ENCODE data around the gene PPIF.

Gene PPIF

DNA sequence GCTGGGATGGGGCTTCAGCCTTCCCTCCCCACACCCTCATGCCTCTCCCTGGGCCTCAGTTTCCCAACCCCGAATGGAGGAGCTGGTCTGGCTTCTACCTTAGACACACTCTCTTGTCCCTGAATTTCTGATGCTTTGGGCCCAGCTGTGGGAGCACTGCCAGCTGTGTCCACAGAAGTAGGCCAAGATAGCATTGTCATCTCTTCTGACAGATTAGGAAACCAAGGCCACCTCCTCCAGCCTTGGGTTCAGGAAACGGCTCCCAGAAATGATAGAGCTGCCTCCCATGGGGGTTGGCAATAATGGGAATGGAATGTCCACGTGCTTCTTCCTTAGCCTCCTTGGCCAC, 1.3 kb downstream of the PPIF start:
- H3K27ac ChIP-seq (ENCODE audit: low read depth, low read length), result no peak overlapping the region
- peak overlapping the region; percentile 60 to 73 for H3K9ac ChIP-seq (ENCODE audit: low read depth in 1 of 2, low read length in 2 of 2)
- no peaks in the 10 kb centered on the region for H3K9me3 ChIP-seq (ENCODE audit: control insufficient read depth in 1 of 2, low read length in 2 of 2)
- peaks cover 39 to 44% of the 10 kb centered on the region in 2 donors for H3K36me3 ChIP-seq (ENCODE audit: control insufficient read depth in 1 of 2, insufficient read depth in 2 of 2, low read length in 2 of 2)
- no peaks in the 10 kb centered on the region for H3K27me3 ChIP-seq (ENCODE audit: control insufficient read depth in 1 of 2, insufficient read depth in 2 of 2, low read length in 2 of 2)
- H3K4me3 ChIP-seq (ENCODE audit: low read depth in 1 of 2, low read length in 2 of 2), result peak overlapping the region; percentile 72 to 77
- peaks cover 21 to 29% of the 10 kb centered on the region in 2 donors for H3K4me1 ChIP-seq (ENCODE audit: control insufficient read depth in 1 of 2, insufficient read depth in 2 of 2, low read length in 2 of 2)

DNA sequence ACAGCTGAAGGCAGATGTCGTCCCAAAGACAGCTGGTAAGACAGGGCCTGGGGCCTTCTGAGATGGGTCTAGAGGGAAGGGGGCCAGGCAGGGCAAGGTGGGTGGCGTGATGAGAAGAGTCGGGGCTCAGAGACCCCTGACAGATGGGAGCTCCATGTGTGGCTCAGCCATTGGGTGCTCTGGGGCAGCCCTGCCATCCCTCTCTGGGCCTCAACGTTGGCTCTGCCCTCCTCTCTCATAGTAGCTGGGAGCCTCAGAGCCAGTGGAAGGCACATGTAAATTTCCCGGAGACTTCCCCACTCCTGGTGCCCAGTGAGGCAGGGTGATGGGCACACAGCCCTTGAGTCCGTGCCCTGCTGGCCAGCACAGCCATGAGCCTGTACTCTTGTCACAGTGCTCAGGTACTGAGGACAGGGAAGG, 1.8 kb downstream of the PPIF start:
- no peak overlapping the region for H3K27ac ChIP-seq (ENCODE audit: low read depth, low read length)
- peaks cover 21 to 29% of the 10 kb centered on the region in 2 donors for H3K4me1 ChIP-seq (ENCODE audit: control insufficient read depth in 1 of 2, insufficient read depth in 2 of 2, low read length in 2 of 2)
- H3K9ac ChIP-seq (ENCODE audit: low read depth in 1 of 2, low read length in 2 of 2), result peak overlapping the region in 1 of 2 donors; percentile 73
- H3K9me3 ChIP-seq (ENCODE audit: control insufficient read depth in 1 of 2, low read length in 2 of 2), result no peaks in the 10 kb centered on the region
- H3K36me3 ChIP-seq (ENCODE audit: control insufficient read depth in 1 of 2, insufficient read depth in 2 of 2, low read length in 2 of 2), result peaks cover 43 to 48% of the 10 kb centered on the region in 2 donors
- H3K4me3 ChIP-seq (ENCODE audit: low read depth in 1 of 2, low read length in 2 of 2), result peak overlapping the region; percentile 72 to 77
- H3K27me3 ChIP-seq (ENCODE audit: control insufficient read depth in 1 of 2, insufficient read depth in 2 of 2, low read length in 2 of 2), result no peaks in the 10 kb centered on the region

DNA sequence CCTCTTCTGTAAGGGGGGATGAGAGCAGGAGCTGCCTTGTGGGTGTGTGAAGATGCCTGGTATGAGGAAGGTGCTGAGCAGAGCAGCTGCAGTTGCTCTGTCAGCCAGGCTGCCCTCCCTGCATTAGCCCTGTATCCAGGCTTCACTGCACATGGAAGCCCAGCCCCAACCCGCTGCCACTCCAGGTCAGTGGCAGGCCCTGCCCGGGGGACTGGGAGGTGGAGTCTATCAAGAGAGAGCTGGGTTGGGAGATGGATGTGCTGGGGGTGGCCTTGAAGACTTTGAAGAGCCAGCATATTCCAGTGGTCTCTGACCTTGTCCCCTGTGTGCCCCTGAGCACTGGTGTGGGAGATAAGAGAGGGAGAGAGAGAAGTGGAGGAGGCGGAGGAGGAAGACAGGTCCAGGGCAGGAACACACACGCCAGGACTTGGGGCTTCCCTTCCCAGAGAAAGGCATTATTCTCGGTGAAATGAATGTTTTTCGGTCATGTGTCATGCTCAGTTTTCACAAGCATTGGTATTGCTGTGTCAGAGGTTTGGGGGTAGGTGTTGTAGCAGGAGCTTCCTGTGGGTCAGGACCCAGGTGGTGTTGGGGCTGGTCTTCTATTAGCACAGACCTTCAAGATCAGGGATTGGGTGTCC, 2.6 kb downstream of the PPIF start:
- Histone ChIP-seq H3K9me3 (ENCODE audit: control insufficient read depth in 1 of 2, low read length in 2 of 2) (no peaks in the 10 kb centered on the region), H3K36me3 (ENCODE audit: control insufficient read depth in 1 of 2, insufficient read depth in 2 of 2, low read length in 2 of 2) (peaks cover 49 to 56% of the 10 kb centered on the region in 2 donors), H3K27ac (ENCODE audit: low read depth, low read length) (no peak overlapping the region), H3K4me3 (ENCODE audit: low read depth in 1 of 2, low read length in 2 of 2) (no peak overlapping the region), H3K27me3 (ENCODE audit: control insufficient read depth in 1 of 2, insufficient read depth in 2 of 2, low read length in 2 of 2) (no peaks in the 10 kb centered on the region), H3K9ac (ENCODE audit: low read depth in 1 of 2, low read length in 2 of 2) (peak overlapping the region in 1 of 2 donors; percentile 7), H3K4me1 (ENCODE audit: control insufficient read depth in 1 of 2, insufficient read depth in 2 of 2, low read length in 2 of 2) (peaks cover 21 to 29% of the 10 kb centered on the region in 2 donors)

GRCh38 chr10:79350407-79351154, 3.3 kb downstream of the PPIF start:
- Histone ChIP-seq H3K27ac (ENCODE audit: low read depth, low read length) (no peak overlapping the region), H3K4me3 (ENCODE audit: low read depth in 1 of 2, low read length in 2 of 2) (no peak overlapping the region), H3K27me3 (ENCODE audit: control insufficient read depth in 1 of 2, insufficient read depth in 2 of 2, low read length in 2 of 2) (no peaks in the 10 kb centered on the region), H3K9me3 (ENCODE audit: control insufficient read depth in 1 of 2, low read length in 2 of 2) (no peaks in the 10 kb centered on the region), H3K36me3 (ENCODE audit: control insufficient read depth in 1 of 2, insufficient read depth in 2 of 2, low read length in 2 of 2) (peaks cover 49 to 63% of the 10 kb centered on the region in 2 donors), H3K9ac (ENCODE audit: low read depth in 1 of 2, low read length in 2 of 2) (peak overlapping the region in 1 of 2 donors; percentile 7), H3K4me1 (ENCODE audit: control insufficient read depth in 1 of 2, insufficient read depth in 2 of 2, low read length in 2 of 2) (peaks cover 21 to 23% of the 10 kb centered on the region in 2 donors)

GRCh38 chr10:79351332-79351731, 4.1 kb downstream of the PPIF start:
- Histone ChIP-seq H3K27ac (ENCODE audit: low read depth, low read length) (no peak overlapping the region), H3K9me3 (ENCODE audit: control insufficient read depth in 1 of 2, low read length in 2 of 2) (no peaks in the 10 kb centered on the region), H3K9ac (ENCODE audit: low read depth in 1 of 2, low read length in 2 of 2) (no peak overlapping the region), H3K36me3 (ENCODE audit: control insufficient read depth in 1 of 2, insufficient read depth in 2 of 2, low read length in 2 of 2) (peaks cover 49 to 65% of the 10 kb centered on the region in 2 donors), H3K4me1 (ENCODE audit: control insufficient read depth in 1 of 2, insufficient read depth in 2 of 2, low read length in 2 of 2) (peaks cover 21 to 27% of the 10 kb centered on the region in 2 donors), H3K27me3 (ENCODE audit: control insufficient read depth in 1 of 2, insufficient read depth in 2 of 2, low read length in 2 of 2) (no peaks in the 10 kb centered on the region), H3K4me3 (ENCODE audit: low read depth in 1 of 2, low read length in 2 of 2) (no peak overlapping the region)

- Histone ChIP-seq H3K9ac (ENCODE audit: low read depth in 1 of 2, low read length in 2 of 2) (no peak overlapping the region), H3K9me3 (ENCODE audit: control insufficient read depth in 1 of 2, low read length in 2 of 2) (no peaks in the 10 kb centered on the region), H3K27me3 (ENCODE audit: control insufficient read depth in 1 of 2, insufficient read depth in 2 of 2, low read length in 2 of 2) (no peaks in the 10 kb centered on the region), H3K36me3 (ENCODE audit: control insufficient read depth in 1 of 2, insufficient read depth in 2 of 2, low read length in 2 of 2) (peaks cover 49 to 68% of the 10 kb centered on the region in 2 donors), H3K4me3 (ENCODE audit: low read depth in 1 of 2, low read length in 2 of 2) (no peak overlapping the region), H3K4me1 (ENCODE audit: control insufficient read depth in 1 of 2, insufficient read depth in 2 of 2, low read length in 2 of 2) (peaks cover 18 to 21% of the 10 kb centered on the region in 2 donors), H3K27ac (ENCODE audit: low read depth, low read length) (no peak overlapping the region)
Measured at GRCh38 chr10:79352035-79352877, 5.0 kb downstream of the PPIF start.

DNA sequence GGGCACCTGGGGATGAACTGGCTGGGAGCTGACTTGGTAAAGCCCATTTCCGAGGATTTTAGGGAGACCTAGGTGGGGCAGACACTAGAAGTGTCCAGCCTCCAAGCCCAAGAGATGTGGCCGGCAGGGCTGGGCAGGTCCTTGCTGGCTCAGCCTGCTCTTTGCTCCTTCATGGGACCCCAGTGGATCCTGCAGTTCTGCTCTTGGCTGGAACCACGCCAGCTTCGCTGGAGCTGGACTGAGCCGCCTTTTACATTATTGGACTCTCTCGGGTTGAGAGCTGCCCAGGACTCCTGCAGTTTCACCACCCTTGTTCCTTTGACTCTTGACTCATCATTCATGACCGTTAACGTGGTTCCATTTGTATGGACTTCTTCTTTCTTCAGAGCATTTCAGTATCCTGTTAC, 5.7 kb downstream of the PPIF start:
- Histone ChIP-seq H3K9me3 (ENCODE audit: control insufficient read depth in 1 of 2, low read length in 2 of 2) (no peaks in the 10 kb centered on the region), H3K36me3 (ENCODE audit: control insufficient read depth in 1 of 2, insufficient read depth in 2 of 2, low read length in 2 of 2) (peaks cover 49 to 68% of the 10 kb centered on the region in 2 donors), H3K4me3 (ENCODE audit: low read depth in 1 of 2, low read length in 2 of 2) (no peak overlapping the region), H3K27ac (ENCODE audit: low read depth, low read length) (no peak overlapping the region), H3K27me3 (ENCODE audit: control insufficient read depth in 1 of 2, insufficient read depth in 2 of 2, low read length in 2 of 2) (no peaks in the 10 kb centered on the region), H3K4me1 (ENCODE audit: control insufficient read depth in 1 of 2, insufficient read depth in 2 of 2, low read length in 2 of 2) (peaks cover 18 to 21% of the 10 kb centered on the region in 2 donors), H3K9ac (ENCODE audit: low read depth in 1 of 2, low read length in 2 of 2) (no peak overlapping the region)

- H3K4me3 ChIP-seq (ENCODE audit: low read depth in 1 of 2, low read length in 2 of 2), result no peak overlapping the region
- no peak overlapping the region for H3K9ac ChIP-seq (ENCODE audit: low read depth in 1 of 2, low read length in 2 of 2)
- H3K27me3 ChIP-seq (ENCODE audit: control insufficient read depth in 1 of 2, insufficient read depth in 2 of 2, low read length in 2 of 2), result no peaks in the 10 kb centered on the region
- H3K27ac ChIP-seq (ENCODE audit: low read depth, low read length), result no peak overlapping the region
- peaks cover 10 to 20% of the 10 kb centered on the region in 2 donors for H3K4me1 ChIP-seq (ENCODE audit: control insufficient read depth in 1 of 2, insufficient read depth in 2 of 2, low read length in 2 of 2)
- H3K9me3 ChIP-seq (ENCODE audit: control insufficient read depth in 1 of 2, low read length in 2 of 2), result no peaks in the 10 kb centered on the region
- peaks cover 49 to 68% of the 10 kb centered on the region in 2 donors for H3K36me3 ChIP-seq (ENCODE audit: control insufficient read depth in 1 of 2, insufficient read depth in 2 of 2, low read length in 2 of 2)
Measured at GRCh38 chr10:79353726-79354125, 6.5 kb downstream of the PPIF start.

GRCh38 chr10:79354141-79354540, 6.9 kb downstream of the PPIF start:
- Histone ChIP-seq H3K9ac (ENCODE audit: low read depth in 1 of 2, low read length in 2 of 2) (no peak overlapping the region), H3K27me3 (ENCODE audit: control insufficient read depth in 1 of 2, insufficient read depth in 2 of 2, low read length in 2 of 2) (no peaks in the 10 kb centered on the region), H3K4me3 (ENCODE audit: low read depth in 1 of 2, low read length in 2 of 2) (no peak overlapping the region), H3K36me3 (ENCODE audit: control insufficient read depth in 1 of 2, insufficient read depth in 2 of 2, low read length in 2 of 2) (peaks cover 46 to 67% of the 10 kb centered on the region in 2 donors), H3K4me1 (ENCODE audit: control insufficient read depth in 1 of 2, insufficient read depth in 2 of 2, low read length in 2 of 2) (peaks cover 6 to 16% of the 10 kb centered on the region in 2 donors), H3K27ac (ENCODE audit: low read depth, low read length) (no peak overlapping the region), H3K9me3 (ENCODE audit: control insufficient read depth in 1 of 2, low read length in 2 of 2) (no peaks in the 10 kb centered on the region)

GRCh38 chr10:79354615-79355014, 7.3 kb downstream of the PPIF start:
- peaks cover 1 to 12% of the 10 kb centered on the region in 2 donors for H3K4me1 ChIP-seq (ENCODE audit: control insufficient read depth in 1 of 2, insufficient read depth in 2 of 2, low read length in 2 of 2)
- H3K36me3 ChIP-seq (ENCODE audit: control insufficient read depth in 1 of 2, insufficient read depth in 2 of 2, low read length in 2 of 2), result peaks cover 41 to 63% of the 10 kb centered on the region in 2 donors
- H3K4me3 ChIP-seq (ENCODE audit: low read depth in 1 of 2, low read length in 2 of 2), result no peak overlapping the region
- no peak overlapping the region for H3K27ac ChIP-seq (ENCODE audit: low read depth, low read length)
- no peak overlapping the region for H3K9ac ChIP-seq (ENCODE audit: low read depth in 1 of 2, low read length in 2 of 2)
- H3K27me3 ChIP-seq (ENCODE audit: control insufficient read depth in 1 of 2, insufficient read depth in 2 of 2, low read length in 2 of 2), result no peaks in the 10 kb centered on the region
- no peaks in the 10 kb centered on the region for H3K9me3 ChIP-seq (ENCODE audit: control insufficient read depth in 1 of 2, low read length in 2 of 2)

Measured in duodenal mucosa (tissue), 2 donors.